Body of pancreas (tissue), 4 donors: Measurements from ENCODE around the gene GLRX3. TPM values are rescaled to one million over a fixed set of nuclear protein-coding genes. Genes with fewer than 3 reads are reported as not detected.

Source experiments
- ATAC-seq: fragments of 150-250 bp; one replicate; pipeline ENCODE4 v1.9.1; 2016
- DNase-seq, 4 donors: peaks; one replicate each; pipeline ENCODE4 v3.0.0-alpha.2; 2019
- H3K27ac ChIP-seq, 4 donors: fragments of 200-600 bp; sonication (generic); 1 replicate in 3 of 4; 2 replicates in 1 of 4; pipeline versions ENCODE4 v1.5.1 to v1.6.1; 2016 to 2019; ENCODE audit warnings: mild to moderate bottlenecking in 1 of 4, mixed read lengths in 1 of 4, moderate library complexity in 1 of 4
- H3K27me3 ChIP-seq, 2 donors: fragments of 200-600 bp; sonication (generic); one replicate each; pipeline ENCODE4 v1.6.0; 2016; ENCODE audit warnings: mild to moderate bottlenecking in 1 of 2
- H3K36me3 ChIP-seq, 2 donors: fragments of 200-600 bp; sonication (generic); replicated peaks in 1 of 2; 2 replicates each; pipeline ENCODE4 v1.5.1; 2016; ENCODE audit warnings: low read depth in 2 of 2; ENCODE audit not compliant: insufficient read depth in 1 of 2
- H3K4me1 ChIP-seq: fragments of 200-600 bp; sonication (generic); one replicate; pipeline ENCODE4 v1.6.0; 2016
- H3K4me3 ChIP-seq, 2 donors: fragments of 200-600 bp; sonication (generic); 1 replicate in 1 of 2; 2 replicates in 1 of 2; pipeline ENCODE4 v1.5.1; 2016 to 2019
- H3K9me3 ChIP-seq, 3 donors: fragments of 200-600 bp; sonication (generic); 1 replicate in 2 of 3; 2 replicates in 1 of 3; pipeline ENCODE4 v1.5.1; 2016
- POLR2A ChIP-seq, 3 donors: fragments of 450-650 bp; IDR thresholded peaks; one replicate each; pipeline ENCODE4 v1.6.1; 2016; ENCODE audit warnings: antibody characterized with exemption in 3 of 3, mild to moderate bottlenecking in 2 of 3
- WGBS, 2 donors: methylation state at CpG; one replicate each; pipeline ENCODE4 v1.1.5; 2017; 5-methylcytosine and 5-hydroxymethylcytosine counted together
- intact Hi-C: fragments of 100-400 bp; cut with DNase I; formaldehyde crosslinking; loops from one replicate; pipeline ENCODE4 v1.15.1; 2023
- total RNA-seq, 2 donors: library from RNA; depleted of rRNA; stranded (reverse); fragments of >200 nt; gene quantifications; one replicate each; pipeline ENCODE4 v1.1.0, GENCODE V29; 2016
- TF ChIP-seq, protein P1 (sequence below), 7 experiments: fragments of 450-650 bp in 4 of 7; fragments of 200-600 bp in 3 of 7; sonication (generic) in 3 of 7; IDR thresholded peaks; one replicate each; pipeline ENCODE4 v1.5.1; 2016 to 2019; ENCODE audit warnings: antibody characterized with exemption in 7 of 7

Gene GLRX3
- total RNA-seq, 2 donors from 2014 or later, result 13.2 to 24.4 TPM

DNA sequence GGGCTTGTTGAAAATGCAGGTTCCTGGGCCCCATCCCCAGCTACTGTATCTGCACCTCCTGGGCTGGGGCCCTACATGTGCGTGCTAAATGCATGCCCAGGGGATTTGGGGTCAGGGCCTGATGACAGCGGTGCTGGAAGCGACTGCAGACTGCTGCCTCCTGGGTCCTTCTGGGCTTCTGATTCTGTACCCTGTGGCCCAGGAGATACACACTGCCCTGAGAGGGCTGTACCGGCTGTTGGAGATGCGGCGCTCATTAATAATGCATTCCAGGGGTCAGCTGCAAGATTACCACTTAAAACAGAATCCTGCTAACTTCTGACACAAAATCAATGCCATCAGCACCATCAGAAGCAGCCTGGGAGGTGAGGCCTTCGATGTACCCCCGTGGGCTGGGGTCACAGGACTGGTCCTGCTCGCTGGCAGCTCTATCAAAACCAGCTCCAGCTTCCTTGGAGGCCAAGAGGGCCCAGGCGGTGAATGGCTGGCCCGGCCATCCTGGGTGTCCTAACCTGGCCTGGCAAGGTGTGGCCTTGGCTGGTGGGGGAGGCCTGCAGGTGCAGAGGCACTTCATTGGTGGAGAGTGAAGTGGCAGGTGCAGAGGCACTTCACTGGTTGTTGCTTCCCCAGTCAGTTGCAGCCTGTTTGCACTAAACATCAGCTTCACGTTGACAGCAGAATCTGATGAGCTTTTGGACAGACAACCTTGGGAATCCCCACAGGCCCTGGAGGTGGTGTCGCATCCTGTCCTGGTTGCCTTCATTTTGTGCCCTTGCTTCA, 79.2 kb downstream of the GLRX3 start:
- Histone ChIP-seq H3K4me1 (no peaks in the 10 kb centered on the region), H3K9me3 (no peaks in the 10 kb centered on the region), H3K36me3 (no peaks in the 10 kb centered on the region), H3K4me3 (no peak overlapping the region), H3K27ac (no peak overlapping the region), H3K27me3 (no peaks in the 10 kb centered on the region)
- ATAC-seq (no peak), DNase-seq (no peak)
- intact Hi-C loops, result no loop called here
- TF ChIP-seq, protein P1, sequence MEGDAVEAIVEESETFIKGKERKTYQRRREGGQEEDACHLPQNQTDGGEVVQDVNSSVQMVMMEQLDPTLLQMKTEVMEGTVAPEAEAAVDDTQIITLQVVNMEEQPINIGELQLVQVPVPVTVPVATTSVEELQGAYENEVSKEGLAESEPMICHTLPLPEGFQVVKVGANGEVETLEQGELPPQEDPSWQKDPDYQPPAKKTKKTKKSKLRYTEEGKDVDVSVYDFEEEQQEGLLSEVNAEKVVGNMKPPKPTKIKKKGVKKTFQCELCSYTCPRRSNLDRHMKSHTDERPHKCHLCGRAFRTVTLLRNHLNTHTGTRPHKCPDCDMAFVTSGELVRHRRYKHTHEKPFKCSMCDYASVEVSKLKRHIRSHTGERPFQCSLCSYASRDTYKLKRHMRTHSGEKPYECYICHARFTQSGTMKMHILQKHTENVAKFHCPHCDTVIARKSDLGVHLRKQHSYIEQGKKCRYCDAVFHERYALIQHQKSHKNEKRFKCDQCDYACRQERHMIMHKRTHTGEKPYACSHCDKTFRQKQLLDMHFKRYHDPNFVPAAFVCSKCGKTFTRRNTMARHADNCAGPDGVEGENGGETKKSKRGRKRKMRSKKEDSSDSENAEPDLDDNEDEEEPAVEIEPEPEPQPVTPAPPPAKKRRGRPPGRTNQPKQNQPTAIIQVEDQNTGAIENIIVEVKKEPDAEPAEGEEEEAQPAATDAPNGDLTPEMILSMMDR (IDR thresholded peaks at IDR 0.05), result no peak
- TF ChIP-seq POLR2A (IDR thresholded peaks at IDR 0.05), result no peak
- 66 to 67% methylated on average over 3 to 13 of the region's 13 CpGs for WGBS, 2 donors

DNA sequence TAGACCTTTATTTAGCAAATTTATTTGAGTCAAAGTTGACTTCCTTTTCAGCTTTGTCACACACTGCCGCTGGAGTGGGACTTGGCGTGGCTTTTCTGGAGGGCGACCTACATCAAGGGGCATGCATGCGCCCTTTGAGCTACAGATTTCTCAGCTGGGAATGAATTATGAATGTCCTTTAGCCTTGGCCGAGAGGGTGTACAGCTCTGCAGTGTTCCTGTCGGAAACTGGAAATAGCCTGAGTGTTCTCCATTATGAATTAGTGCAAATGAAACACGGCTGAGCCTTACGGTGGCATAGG, 79.7 kb downstream of the GLRX3 start:
- no peak for TF ChIP-seq POLR2A (IDR thresholded peaks at IDR 0.05)
- TF ChIP-seq, protein P1 (IDR thresholded peaks at IDR 0.05), result no peak
- H3K27ac ChIP-seq, result no peak overlapping the region
- intact Hi-C loops, result no loop called here
- WGBS, 2 donors, result 78 to 82% methylated on average over 8 of the region's 8 CpGs
- no peaks in the 10 kb centered on the region for H3K9me3 ChIP-seq
- H3K4me3 ChIP-seq, result no peak overlapping the region
- H3K27me3 ChIP-seq, result no peaks in the 10 kb centered on the region
- DNase-seq (no peak), ATAC-seq (no peak)
- no peaks in the 10 kb centered on the region for H3K36me3 ChIP-seq
- no peaks in the 10 kb centered on the region for H3K4me1 ChIP-seq

DNA sequence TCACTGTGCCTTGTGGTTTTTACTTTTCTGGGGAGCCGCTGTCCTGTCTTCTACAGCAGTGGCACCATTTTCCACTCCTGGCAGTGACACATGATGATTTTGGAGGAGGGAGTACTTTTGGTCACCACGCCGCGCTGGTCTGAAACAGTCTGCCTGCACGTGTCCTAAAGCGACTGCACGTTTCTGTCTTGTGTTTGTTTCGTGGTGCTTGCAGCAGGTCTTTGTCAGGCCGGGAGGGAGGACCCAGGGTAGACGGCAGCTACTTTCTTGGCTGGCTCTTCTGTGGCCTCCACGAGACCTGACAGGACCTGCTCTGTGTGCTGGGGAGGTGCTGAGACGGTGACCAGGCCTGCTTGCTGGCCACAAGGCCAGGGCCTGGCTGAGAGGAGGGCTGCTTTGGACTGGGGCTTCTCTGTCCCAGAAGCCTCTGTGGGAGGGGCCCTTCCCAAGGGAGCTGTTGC, 82.0 kb downstream of the GLRX3 start:
- intact Hi-C loops, result no loop called here
- no peak overlapping the region for H3K4me3 ChIP-seq
- H3K36me3 ChIP-seq, result no peaks in the 10 kb centered on the region
- no peaks in the 10 kb centered on the region for H3K4me1 ChIP-seq
- no peak for ATAC-seq
- DNase-seq, result no peak
- WGBS, 2 donors, result 91 to 94% methylated on average over 12 of the region's 12 CpGs
- H3K9me3 ChIP-seq, result no peaks in the 10 kb centered on the region
- no peak overlapping the region for H3K27ac ChIP-seq
- no peak for TF ChIP-seq POLR2A (IDR thresholded peaks at IDR 0.05)
- TF ChIP-seq, protein P1 (IDR thresholded peaks at IDR 0.05), result no peak
- H3K27me3 ChIP-seq, result no peaks in the 10 kb centered on the region

DNA sequence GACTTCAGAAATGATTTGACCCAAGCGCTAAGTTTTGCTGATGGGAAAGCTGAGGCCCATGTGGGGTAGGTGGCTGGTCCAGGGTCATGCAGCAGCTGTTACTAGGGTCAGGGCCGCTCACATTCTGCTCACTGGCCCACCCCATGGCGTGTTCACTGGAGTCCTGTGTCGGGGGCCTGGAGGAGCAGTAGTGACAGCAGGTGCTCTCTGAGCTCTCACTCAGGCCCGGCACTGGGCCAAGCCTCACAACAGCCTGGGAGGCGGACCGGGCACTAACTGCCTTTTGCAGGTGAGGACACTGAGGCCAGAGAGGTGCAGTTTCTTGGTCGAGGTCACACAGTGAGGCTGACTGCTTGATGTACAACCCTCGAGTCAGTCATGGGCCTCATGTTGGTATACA, 82.7 kb downstream of the GLRX3 start:
- no peak for ATAC-seq
- intact Hi-C loops, result no loop called here
- Histone ChIP-seq H3K36me3 (no peaks in the 10 kb centered on the region), H3K4me1 (no peaks in the 10 kb centered on the region), H3K4me3 (no peak overlapping the region), H3K9me3 (no peaks in the 10 kb centered on the region), H3K27ac (no peak overlapping the region), H3K27me3 (no peaks in the 10 kb centered on the region)
- WGBS, 2 donors, result 81 to 86% methylated on average over 7 to 8 of the region's 9 CpGs
- no peak for DNase-seq
- no peak for TF ChIP-seq POLR2A (IDR thresholded peaks at IDR 0.05)
- TF ChIP-seq, protein P1 (IDR thresholded peaks at IDR 0.05), result no peak
